ENCODE data around the gene SIRT4. TPM values are rescaled to one million over a fixed set of nuclear protein-coding genes. Genes with fewer than 3 reads are reported as not detected.

The SIRT4 gene
- total RNA-seq, 3 donors from 2014 or later: 0.53 to 3.9 (median 2.8) TPM

GRCh38 chr12:120276734-120277133 lies 25.4 kb upstream of the SIRT4 start:
- Histone ChIP-seq H3K9me3 (no peaks in the 10 kb centered on the region), H3K4me1 (ENCODE audit: low read depth) (no peaks in the 10 kb centered on the region), H3K4me3 (no peak overlapping the region), H3K36me3 (ENCODE audit: low read depth) (no peaks in the 10 kb centered on the region)
- TF ChIP-seq, protein P1, sequence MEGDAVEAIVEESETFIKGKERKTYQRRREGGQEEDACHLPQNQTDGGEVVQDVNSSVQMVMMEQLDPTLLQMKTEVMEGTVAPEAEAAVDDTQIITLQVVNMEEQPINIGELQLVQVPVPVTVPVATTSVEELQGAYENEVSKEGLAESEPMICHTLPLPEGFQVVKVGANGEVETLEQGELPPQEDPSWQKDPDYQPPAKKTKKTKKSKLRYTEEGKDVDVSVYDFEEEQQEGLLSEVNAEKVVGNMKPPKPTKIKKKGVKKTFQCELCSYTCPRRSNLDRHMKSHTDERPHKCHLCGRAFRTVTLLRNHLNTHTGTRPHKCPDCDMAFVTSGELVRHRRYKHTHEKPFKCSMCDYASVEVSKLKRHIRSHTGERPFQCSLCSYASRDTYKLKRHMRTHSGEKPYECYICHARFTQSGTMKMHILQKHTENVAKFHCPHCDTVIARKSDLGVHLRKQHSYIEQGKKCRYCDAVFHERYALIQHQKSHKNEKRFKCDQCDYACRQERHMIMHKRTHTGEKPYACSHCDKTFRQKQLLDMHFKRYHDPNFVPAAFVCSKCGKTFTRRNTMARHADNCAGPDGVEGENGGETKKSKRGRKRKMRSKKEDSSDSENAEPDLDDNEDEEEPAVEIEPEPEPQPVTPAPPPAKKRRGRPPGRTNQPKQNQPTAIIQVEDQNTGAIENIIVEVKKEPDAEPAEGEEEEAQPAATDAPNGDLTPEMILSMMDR (IDR thresholded peaks at IDR 0.05): no peak
- ATAC-seq (no peak), DNase-seq (no peak)
- intact Hi-C loops (cut with DNase I, micrococcal nuclease): no loop called here

GRCh38 chr12:120278137-120279069 lies 23.7 kb upstream of the SIRT4 start:
- Histone ChIP-seq H3K4me1 (ENCODE audit: low read depth) (no peaks in the 10 kb centered on the region), H3K36me3 (ENCODE audit: low read depth) (no peaks in the 10 kb centered on the region), H3K4me3 (no peak overlapping the region), H3K9me3 (no peaks in the 10 kb centered on the region)
- no peak for ATAC-seq
- TF ChIP-seq, protein P1 (IDR thresholded peaks at IDR 0.05): no peak
- intact Hi-C loops (cut with DNase I, micrococcal nuclease): no loop called here
- no peak for DNase-seq

- H3K9me3 ChIP-seq: no peaks in the 10 kb centered on the region
- TF ChIP-seq, protein P1 (IDR thresholded peaks at IDR 0.05): no peak
These were observed 18.8 kb upstream of the SIRT4 start for GRCh38 chr12:120283318-120283717.

GRCh38 chr12:120284381-120284780 lies 17.7 kb upstream of the SIRT4 start:
- no peak overlapping the region for H3K4me3 ChIP-seq
- H3K4me1 ChIP-seq (ENCODE audit: low read depth): no peaks in the 10 kb centered on the region
- H3K9me3 ChIP-seq: no peaks in the 10 kb centered on the region
- no peaks in the 10 kb centered on the region for H3K36me3 ChIP-seq (ENCODE audit: low read depth)
- TF ChIP-seq, protein P1 (IDR thresholded peaks at IDR 0.05): no peak
- ATAC-seq: no peak
- intact Hi-C loops (cut with DNase I, micrococcal nuclease): no loop called here
- no peak for DNase-seq

More at GRCh38 chr12:120283318-120283717, 18.8 kb upstream of the SIRT4 start:
- DNase-seq (no peak), ATAC-seq (no peak)
- intact Hi-C loops (cut with DNase I, micrococcal nuclease): no loop called here
- Histone ChIP-seq H3K36me3 (ENCODE audit: low read depth) (no peaks in the 10 kb centered on the region), H3K4me3 (no peak overlapping the region), H3K4me1 (ENCODE audit: low read depth) (no peaks in the 10 kb centered on the region)

GRCh38 chr12:120286768-120287490 lies 15.2 kb upstream of the SIRT4 start:
- TF ChIP-seq, protein P1 (IDR thresholded peaks at IDR 0.05): no peak
- intact Hi-C loops (cut with DNase I, micrococcal nuclease): no loop called here
- Histone ChIP-seq H3K4me3 (no peak overlapping the region), H3K9me3 (no peaks in the 10 kb centered on the region), H3K36me3 (ENCODE audit: low read depth) (no peaks in the 10 kb centered on the region), H3K4me1 (ENCODE audit: low read depth) (no peaks in the 10 kb centered on the region)
- no peak for ATAC-seq
- no peak for DNase-seq
